H1 (cell line): Measurements from ENCODE around the gene CKAP5. TPM values are rescaled to one million over a fixed set of nuclear protein-coding genes. Genes with fewer than 3 reads are reported as not detected.
"Not testable (repeated sequence)": the region's sequence is repeated elsewhere in the genome, so short reads cannot be mapped to it uniquely, and the experiment has no call there.

Experiments used
- CTCF ChIA-PET: fragments of 300-600 bp; sonication (Branson Sonifier 250); formaldehyde crosslinking; loops from one replicate; lab custom pipeline; 2021; ENCODE audit not compliant: partially characterized antibody; lab: Charles Lee
- POLR2A ChIA-PET: fragments of 300-600 bp; sonication (Branson Sonifier 250); formaldehyde crosslinking; loops from one replicate; lab custom pipeline; 2021; ENCODE audit warnings: inconsistent platforms; ENCODE audit not compliant: partially characterized antibody; lab: Charles Lee
- DNase-seq, 2 experiments: peaks; one replicate each; pipeline versions ENCODE4 v3.0.0 to v3.0.0-alpha.2; 2010 to 2022; ENCODE audit warnings: low spot score in 2 of 2, low read depth in 1 of 2, mixed read lengths in 1 of 2
- FAIRE-seq: peaks from 2 replicates; lab custom pipeline; 2011; peaks lifted over from hg19 to GRCh38; lab: Jason Lieb, UNC
- H2AFZ ChIP-seq: 2 replicates; pipeline ENCODE4 v1.8.1; 2012; ENCODE audit warnings: low read length, inconsistent platforms
- H2AK5ac ChIP-seq: 2 replicates; pipeline ENCODE4 v1.6.1; 2013; ENCODE audit warnings: low read depth, low read length
- H2BK120ac ChIP-seq: replicated peaks from 2 replicates; pipeline ENCODE3; 2013; ENCODE audit warnings: low read depth, low read length, inconsistent platforms
- H2BK12ac ChIP-seq: 2 replicates; pipeline ENCODE4 v1.6.1; 2013; ENCODE audit warnings: low read depth, low read length
- H2BK15ac ChIP-seq: 2 replicates; pipeline ENCODE4 v1.6.1; 2013; ENCODE audit warnings: low read length
- H2BK20ac ChIP-seq: 2 replicates; pipeline ENCODE4 v1.6.1; 2013; ENCODE audit warnings: low read length
- H2BK5ac ChIP-seq: 2 replicates; pipeline ENCODE4 v1.6.1; 2013; ENCODE audit warnings: low read depth, low read length
- H3K14ac ChIP-seq: 2 replicates; pipeline ENCODE4 v1.6.1; 2013; ENCODE audit warnings: inconsistent platforms; ENCODE audit not compliant: insufficient read length
- H3K18ac ChIP-seq: 2 replicates; pipeline ENCODE4 v1.6.1; 2013; ENCODE audit warnings: low read length; ENCODE audit errors: extremely low read depth
- H3K23ac ChIP-seq: 2 replicates; pipeline ENCODE4 v1.6.1; 2013; ENCODE audit warnings: inconsistent platforms; ENCODE audit not compliant: insufficient read length
- H3K23me2 ChIP-seq: 2 replicates; pipeline ENCODE4 v1.6.1; 2013; ENCODE audit warnings: low read depth, low read length
- H3K27ac ChIP-seq: 2 replicates; pipeline ENCODE4 v1.6.1; 2011; ENCODE audit warnings: low read depth, low read length, inconsistent platforms
- H3K27me3 ChIP-seq, 4 experiments: replicated peaks in 1 of 4; 1 replicate in 1 of 4; 2 replicates in 3 of 4; pipeline versions ENCODE4 v1.6.1 to v1.8.1; 2011 to 2013; ENCODE audit warnings: low read length in 3 of 4, mild to moderate bottlenecking in 3 of 4, inconsistent platforms in 2 of 4, mixed read lengths in 2 of 4, moderate library complexity in 1 of 4; ENCODE audit not compliant: control insufficient read depth in 3 of 4, insufficient read depth in 3 of 4; ENCODE audit errors: extremely low read depth in 1 of 4
- H3K36me3 ChIP-seq, 4 experiments: 2 replicates each; pipeline versions ENCODE4 v1.6.1 to v1.8.1; 2011 to 2013; ENCODE audit warnings: mild to moderate bottlenecking in 4 of 4, low read length in 3 of 4, moderate library complexity in 2 of 4, control low read depth in 1 of 4, inconsistent platforms in 1 of 4; ENCODE audit not compliant: insufficient read depth in 4 of 4, control insufficient read depth in 2 of 4
- H3K4ac ChIP-seq: replicated peaks from 2 replicates; pipeline ENCODE3; 2013; ENCODE audit warnings: low read length, low read depth, mixed read lengths, inconsistent platforms; ENCODE audit not compliant: insufficient read length
- H3K4me1 ChIP-seq, 4 experiments: replicated peaks in 1 of 4; 1 replicate in 1 of 4; 2 replicates in 3 of 4; pipeline versions ENCODE4 v1.6.1 to v1.8.1; 2011 to 2013; ENCODE audit warnings: low read length in 3 of 4, inconsistent platforms in 2 of 4, mixed read lengths in 1 of 4; ENCODE audit not compliant: insufficient read depth in 4 of 4, control insufficient read depth in 3 of 4
- H3K4me2 ChIP-seq, 2 experiments: 2 replicates each; pipeline versions ENCODE4 v1.6.1 to v1.8.1; 2011 to 2013; ENCODE audit warnings: low read depth in 2 of 2, low read length in 2 of 2, control low read depth in 1 of 2, inconsistent platforms in 1 of 2, mild to moderate bottlenecking in 1 of 2; ENCODE audit not compliant: insufficient read depth in 1 of 2
- H3K4me3 ChIP-seq, 4 experiments: fragments of 200-600, 300-600 bp in 1 of 4; sonication (generic), shearing (Covaris generic), sonication (Bioruptor Twin) in 1 of 4; 2 replicates each; pipeline versions ENCODE4 v1.5.1 to v1.8.1; 2011 to 2016; ENCODE audit warnings: low read length in 4 of 4, low read depth in 3 of 4, control low read depth in 2 of 4, inconsistent platforms in 2 of 4, mild to moderate bottlenecking in 2 of 4, mixed read lengths in 1 of 4, moderate library complexity in 1 of 4; ENCODE audit not compliant: insufficient read depth in 2 of 4; ENCODE audit errors: extremely low read depth in 1 of 4
- H3K56ac ChIP-seq: replicated peaks from 2 replicates; pipeline ENCODE3; 2013; ENCODE audit warnings: low read depth, mild to moderate bottlenecking, mixed read lengths, low read length, inconsistent platforms; ENCODE audit not compliant: insufficient read length
- H3K79me1 ChIP-seq: 2 replicates; pipeline ENCODE4 v1.6.1; 2013; ENCODE audit warnings: low read depth, low read length, control low read depth
- H3K79me2 ChIP-seq, 2 experiments: 2 replicates each; pipeline versions ENCODE4 v1.6.1 to v1.8.1; 2012 to 2013; ENCODE audit warnings: low read length in 2 of 2, mild to moderate bottlenecking in 2 of 2, inconsistent platforms in 1 of 2; ENCODE audit not compliant: insufficient read depth in 2 of 2, control insufficient read depth in 1 of 2
- H3K9ac ChIP-seq, 4 experiments: replicated peaks in 1 of 4; 1 replicate in 1 of 4; 2 replicates in 3 of 4; pipeline versions ENCODE4 v1.6.1 to v1.8.1; 2011 to 2013; ENCODE audit warnings: low read depth in 3 of 4, low read length in 3 of 4, control low read depth in 2 of 4, mild to moderate bottlenecking in 2 of 4, moderate library complexity in 2 of 4, inconsistent platforms in 1 of 4; ENCODE audit errors: extremely low read depth in 1 of 4
- H3K9me3 ChIP-seq, 2 experiments: 2 replicates each; pipeline versions ENCODE4 v1.6.1 to v1.8.1; 2012 to 2013; ENCODE audit warnings: mild to moderate bottlenecking in 2 of 2, moderate library complexity in 2 of 2, control low read depth in 1 of 2, inconsistent platforms in 1 of 2, low read depth in 1 of 2, low read length in 1 of 2, mixed read lengths in 1 of 2; ENCODE audit not compliant: insufficient read depth in 2 of 2
- H4K20me1 ChIP-seq, 2 experiments: replicated peaks in 1 of 2; 2 replicates each; pipeline versions ENCODE3 to v1.8.1; 2011 to 2013; ENCODE audit warnings: inconsistent platforms in 2 of 2, low read length in 2 of 2, mild to moderate bottlenecking in 1 of 2; ENCODE audit not compliant: insufficient read depth in 2 of 2, control insufficient read depth in 1 of 2
- H4K5ac ChIP-seq: 2 replicates; pipeline ENCODE4 v1.6.1; 2013; ENCODE audit warnings: low read length, low read depth, mixed read lengths, inconsistent platforms; ENCODE audit not compliant: insufficient read length
- H4K8ac ChIP-seq: 2 replicates; pipeline ENCODE4 v1.8.0; 2013; ENCODE audit warnings: mild to moderate bottlenecking, moderate library complexity, low read length, inconsistent platforms; ENCODE audit not compliant: insufficient read depth; ENCODE audit errors: extremely low read depth
- H4K91ac ChIP-seq: replicated peaks from 2 replicates; pipeline ENCODE3; 2013; ENCODE audit warnings: low read length, mixed read lengths, inconsistent platforms; ENCODE audit not compliant: insufficient read length
- WGBS, 2 experiments: shearing (Covaris generic) in 1 of 2; methylation state at CpG; one replicate each; pipeline versions ENCODE4 v1.1.6 to v1.1.7; 2013 to 2015; ENCODE audit warnings: low lambda C conversion rate in 2 of 2, mixed read lengths in 2 of 2, inconsistent platforms in 1 of 2, low coverage in 1 of 2, missing lambda C conversion rate in 1 of 2; ENCODE audit not compliant: insufficient replicate concordance in 2 of 2, insufficient coverage in 1 of 2, insufficient read length in 1 of 2; ENCODE audit errors: extremely low coverage in 1 of 2, missing lambda C conversion rate in 1 of 2; 5-methylcytosine and 5-hydroxymethylcytosine counted together
- polyA plus RNA-seq, 7 experiments: library from polyadenylated mRNA; depleted of rRNA in 3 of 7; stranded (reverse) in 5 of 7; unstranded in 2 of 7; fragments of >200 nt in 5 of 7; fragments of 200-250 nt in 2 of 7; gene quantifications; 1 replicate in 5 of 7; 2 replicates in 1 of 7; 4 replicates in 1 of 7; pipeline versions ENCODE4 v1.2.1 to v1.2.3, GENCODE V29; 2011 to 2013; ENCODE audit warnings: missing spikeins in 2 of 7, mixed read lengths in 2 of 7
- total RNA-seq: library from RNA; stranded (reverse); fragmentation: NEBNext Ultra II Directional; extraction: Animal tissue kit (Norgen Biotek cat#: 25700); gene quantifications from 2 replicates; pipeline ENCODE4 v1.2.1, GENCODE V29; 2021

The CKAP5 gene
- total and polyA plus RNA-seq, 2 of the 8 experiments (the other 6 are each of a cell fraction or from before 2014, with no cell fraction given), result 64.8 to 185 TPM

- H2BK120ac ChIP-seq, H3K79me1 ChIP-seq, H2BK12ac ChIP-seq, H3K27me3 ChIP-seq, H2BK5ac ChIP-seq, H3K56ac ChIP-seq, H3K79me2 ChIP-seq, H2BK15ac ChIP-seq, POLR2A ChIA-PET, H2BK20ac ChIP-seq, H3K9ac ChIP-seq, H3K27ac ChIP-seq, H3K23me2 ChIP-seq, H3K4ac ChIP-seq, H4K20me1 ChIP-seq, H3K4me2 ChIP-seq, H4K91ac ChIP-seq, H4K5ac ChIP-seq, H3K4me3 ChIP-seq, H3K14ac ChIP-seq, FAIRE-seq, DNase-seq, H3K4me1 ChIP-seq, H2AK5ac ChIP-seq, H3K23ac ChIP-seq, H3K9me3 ChIP-seq, H4K8ac ChIP-seq, H3K18ac ChIP-seq, H2AFZ ChIP-seq: not testable (repeated sequence)
- peaks cover 12 to 25% (median 16%) of the 10 kb centered on the region in 4 experiments for H3K36me3 ChIP-seq
- WGBS, 2 experiments, result 82% methylated on average over 8 of the region's 9 CpGs; no CpG with 5 or more reads in 1 of the 2 experiments
- CTCF ChIA-PET, result interaction anchor here (0.8 kb wide), 1 partner anchor 35 kb away, joined by 4 read pairs; no protein-coding TSS in a partner anchor
These were observed 136.7 kb downstream of the CKAP5 start for GRCh38 chr11:46709351-46709750.
